Left lung (tissue), 10 donors: ENCODE data around the gene QSOX2. TPM values are rescaled to one million over a fixed set of nuclear protein-coding genes. Genes with fewer than 3 reads are reported as not detected.

Experiments used
- ATAC-seq: fragments of 200-7000 bp; cut with Tn5 transposase; one replicate; pipeline ENCODE4 v1.9.1; 2020; ENCODE audit warnings: moderate library complexity
- DNase-seq, 4 donors: peaks; one replicate each; pipeline ENCODE4 v3.0.0-alpha.2; 2013 to 2020
- H3K27ac ChIP-seq, 2 donors: fragments of 200-600 bp; sonication (generic) in 1 of 2; one replicate each; pipeline versions ENCODE4 v1.5.0 to v1.8.0; 2020 to 2021
- H3K27me3 ChIP-seq, 2 donors: fragments of 200-600 bp; sonication (generic) in 1 of 2; one replicate each; pipeline versions ENCODE4 v1.5.0 to v1.8.0; 2020 to 2021
- H3K36me3 ChIP-seq, 2 donors: fragments of 200-600 bp; sonication (generic) in 1 of 2; one replicate each; pipeline versions ENCODE4 v1.5.0 to v1.8.0; 2020 to 2021
- H3K4me1 ChIP-seq, 2 donors: fragments of 200-600 bp; one replicate each; pipeline ENCODE4 v1.8.0; 2021
- H3K4me3 ChIP-seq, 2 donors: fragments of 200-600 bp; sonication (generic) in 1 of 2; one replicate each; pipeline versions ENCODE4 v1.5.0 to v1.8.0; 2020 to 2021; ENCODE audit warnings: mild to moderate bottlenecking in 1 of 2
- H3K9me3 ChIP-seq, 2 donors: fragments of 200-600 bp; sonication (generic) in 1 of 2; one replicate each; pipeline versions ENCODE4 v1.5.0 to v1.8.0; 2020 to 2021
- CTCF ChIP-seq, 2 donors: fragments of 200-600 bp; sonication (generic) in 1 of 2; IDR thresholded peaks; one replicate each; pipeline versions ENCODE4 v1.5.0 to v1.8.0; 2021; ENCODE audit warnings: antibody characterized with exemption in 2 of 2
- intact Hi-C, 2 donors: fragments of 100-400 bp; cut with DNase I; formaldehyde crosslinking; loops; one replicate each; pipeline versions ENCODE4 v1.11.2 to v1.14.2; 2022
- polyA plus RNA-seq, 6 donors: library from polyadenylated mRNA; unstranded; fragments of 120-200 nt; gene quantifications; one replicate each; pipeline ENCODE4 v1.2.1, GENCODE V29; 2013; ENCODE audit not compliant: insufficient read length in 6 of 6
- total RNA-seq, 2 donors: library from RNA; stranded (reverse); fragmentation: NEBNext Ultra II Directional; extraction: Animal tissue kit (Norgen Biotek cat#: 25700); gene quantifications; one replicate each; pipeline ENCODE4 v1.2.1, GENCODE V29; 2021
- donor health status: DM: no; HTN: yes; CAD: no.
- donor health status: DM: no; HTN: no; CAD: no.

Gene QSOX2
- total and polyA plus RNA-seq, 8 donors: 9.5 to 15.4 (median 12.0) TPM

DNA sequence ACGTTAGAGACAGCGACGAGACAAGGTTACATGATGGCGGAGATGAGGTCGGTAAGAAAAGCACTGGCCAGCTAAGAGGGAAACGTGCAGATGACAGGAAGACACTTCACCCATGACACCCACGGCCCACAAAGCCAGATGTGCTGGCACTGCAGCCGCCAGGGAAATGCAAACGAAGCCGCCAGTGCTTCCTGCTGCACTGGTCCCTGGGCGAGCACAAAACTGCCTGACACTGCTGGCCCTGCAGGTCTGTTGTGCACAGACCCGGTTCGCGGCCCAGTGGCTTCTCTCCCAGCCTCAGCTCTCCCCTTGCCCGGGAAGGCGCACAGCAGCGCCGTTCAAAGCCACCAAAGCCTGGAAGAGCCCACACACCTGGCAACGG, 20.3 kb downstream of the QSOX2 start:
- ATAC-seq (no peak), DNase-seq (peak in 1 of 4 donors; percentile 65)
- intact Hi-C loops: no loop called here
- no peak overlapping the region for H3K4me3 ChIP-seq
- H3K36me3 ChIP-seq: peaks cover 0 to 51% of the 10 kb centered on the region in 2 donors
- H3K27me3 ChIP-seq: no peaks in the 10 kb centered on the region
- H3K27ac ChIP-seq: no peak overlapping the region
- TF ChIP-seq CTCF (IDR thresholded peaks at IDR 0.05): no peak
- H3K9me3 ChIP-seq: no peaks in the 10 kb centered on the region
- H3K4me1 ChIP-seq: peaks cover 0 to 6% of the 10 kb centered on the region in 2 donors

GRCh38 chr9:136223871-136224640, 21.6 kb downstream of the QSOX2 start:
- peak in 1 of 4 donors; percentile 61 for DNase-seq
- H3K9me3 ChIP-seq: no peaks in the 10 kb centered on the region

DNA sequence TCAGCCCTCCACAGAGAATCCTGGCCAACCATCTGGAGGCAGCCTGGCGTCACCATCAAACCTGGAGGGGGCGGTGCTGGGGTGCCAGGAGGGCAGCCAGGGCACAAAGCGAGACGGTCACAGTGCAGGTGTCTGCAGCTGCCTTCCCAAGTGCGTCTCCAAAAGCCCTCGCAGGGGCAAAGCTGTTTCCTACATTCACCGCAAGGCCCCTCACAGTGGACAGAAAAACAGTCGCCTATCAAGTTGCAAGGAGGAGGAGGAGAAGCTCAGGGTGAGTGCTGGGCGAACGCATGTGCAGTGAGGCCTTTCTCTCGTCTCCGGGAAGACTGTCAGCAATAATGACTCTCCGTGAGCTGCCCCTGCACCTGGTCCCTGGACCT, 22.7 kb downstream of the QSOX2 start:
- no peak for TF ChIP-seq CTCF (IDR thresholded peaks at IDR 0.05)
- Histone ChIP-seq H3K9me3 (no peaks in the 10 kb centered on the region), H3K27ac (no peak overlapping the region), H3K4me3 (no peak overlapping the region), H3K4me1 (peaks cover 0 to 6% of the 10 kb centered on the region in 2 donors), H3K27me3 (no peaks in the 10 kb centered on the region), H3K36me3 (peaks cover 0 to 70% of the 10 kb centered on the region in 2 donors)
- no peak for ATAC-seq
- intact Hi-C loops: no loop called here
- DNase-seq: no peak

More at GRCh38 chr9:136223871-136224640, 21.6 kb downstream of the QSOX2 start:
- no peak for TF ChIP-seq CTCF (IDR thresholded peaks at IDR 0.05)
- H3K27me3 ChIP-seq: no peaks in the 10 kb centered on the region
- peaks cover 0 to 58% of the 10 kb centered on the region in 2 donors for H3K36me3 ChIP-seq
- intact Hi-C loops: no loop called here
- H3K4me3 ChIP-seq: no peak overlapping the region
- peaks cover 0 to 6% of the 10 kb centered on the region in 2 donors for H3K4me1 ChIP-seq
- no peak for ATAC-seq
- no peak overlapping the region for H3K27ac ChIP-seq

DNA sequence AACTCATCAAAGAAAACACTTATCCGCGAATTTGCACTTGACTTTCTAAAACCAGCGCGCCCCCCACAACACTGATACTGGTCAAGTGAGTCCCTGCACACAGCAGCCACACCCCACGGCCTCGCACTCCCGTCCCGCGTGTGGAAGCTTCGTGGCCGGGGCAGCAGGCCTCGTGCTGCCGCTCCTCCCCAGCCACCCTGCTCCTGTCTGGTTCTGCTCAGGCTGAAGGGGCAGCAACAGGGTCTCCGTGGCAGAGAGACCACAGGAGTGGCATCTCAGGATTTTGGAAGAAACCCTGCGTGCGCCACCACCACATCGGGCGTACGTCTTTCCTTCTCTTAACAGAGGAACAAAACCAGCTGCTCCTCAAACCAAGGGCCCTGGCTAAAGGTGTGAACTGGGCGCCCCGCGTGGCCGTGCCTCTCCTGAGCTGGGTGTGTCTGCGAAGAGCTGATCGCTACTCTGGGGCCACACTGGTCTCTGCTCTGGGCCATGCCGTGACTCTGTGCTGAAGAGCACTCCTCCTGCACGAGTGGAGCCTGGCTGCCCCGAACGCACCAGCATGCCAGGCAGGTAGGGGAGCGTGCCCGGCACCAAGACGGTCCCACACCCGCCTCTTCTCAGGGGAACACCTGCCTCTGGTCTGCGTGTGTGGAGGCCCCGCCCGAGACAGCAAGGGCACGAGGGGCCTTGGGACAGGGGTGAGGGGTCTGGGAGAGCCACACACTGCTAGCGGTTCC, 23.3 kb downstream of the QSOX2 start:
- intact Hi-C loops: no loop called here
- H3K9me3 ChIP-seq: no peaks in the 10 kb centered on the region
- H3K36me3 ChIP-seq: peaks cover 0 to 75% of the 10 kb centered on the region in 2 donors
- ATAC-seq (no peak), DNase-seq (peak in 1 of 4 donors; percentile 59)
- H3K27ac ChIP-seq: no peak overlapping the region
- no peak for TF ChIP-seq CTCF (IDR thresholded peaks at IDR 0.05)
- H3K27me3 ChIP-seq: no peaks in the 10 kb centered on the region
- H3K4me1 ChIP-seq: peaks cover 0 to 6% of the 10 kb centered on the region in 2 donors
- H3K4me3 ChIP-seq: no peak overlapping the region
